HL-60 (cell line): ENCODE data around the gene ARHGEF37.

Source experiments
- CTCF ChIP-seq: IDR thresholded peaks from one replicate; pipeline ENCODE4 v1.5.1; 2011; ENCODE audit warnings: low read length, control low read depth, inconsistent platforms; ENCODE audit not compliant: insufficient read depth
- GABPA ChIP-seq: IDR thresholded peaks from 2 replicates; pipeline ENCODE4 v1.6.1; 2012; ENCODE audit warnings: low read depth
- POLR2AphosphoS5 ChIP-seq: IDR thresholded peaks from 2 replicates; pipeline ENCODE4 v1.6.1; 2012; ENCODE audit warnings: low read depth
- REST ChIP-seq: IDR thresholded peaks from 2 replicates; pipeline ENCODE4 v1.6.1; 2012; ENCODE audit warnings: low read depth; ENCODE audit not compliant: insufficient replicate concordance
- SPI1 ChIP-seq: IDR thresholded peaks from 2 replicates; pipeline ENCODE4 v1.6.1; 2012; ENCODE audit warnings: low read depth, mild to moderate bottlenecking, borderline replicate concordance

- no peak for TF ChIP-seq POLR2AphosphoS5
- TF ChIP-seq CTCF: no peak
- no peak for TF ChIP-seq REST
- no peak for TF ChIP-seq SPI1
- no peak for TF ChIP-seq GABPA
Observed at GRCh38 chr5:149609640-149610219, 28.4 kb downstream of the ARHGEF37 start.
